ENCODE results near the gene DEDD2.

The DEDD2 gene

GRCh38 chr19:42254089-42254849 is 36.8 kb upstream of the DEDD2 start:
- H3K4me3 ChIP-seq (ENCODE audit: low read depth, low read length): peak overlapping the region; percentile 98
- TF ChIP-seq CTCF (IDR thresholded peaks at IDR 0.05; ENCODE audit: low read depth, low read length): no peak
- peak; percentile 68 for DNase-seq (ENCODE audit: low read depth, low spot score)
- in situ Hi-C loops (cut with HindIII; ENCODE audit: low sequenced_read_pairs): no loop called here

- peak overlapping the region; percentile 98 for H3K4me3 ChIP-seq (ENCODE audit: low read depth, low read length)
- peak; percentile 28 for DNase-seq (ENCODE audit: low read depth, low spot score)
- no peak for TF ChIP-seq CTCF (IDR thresholded peaks at IDR 0.05; ENCODE audit: low read depth, low read length)
- in situ Hi-C loops (cut with HindIII; ENCODE audit: low sequenced_read_pairs): no loop called here
Observed at GRCh38 chr19:42253245-42254088, 36.0 kb upstream of the DEDD2 start.

GRCh38 chr19:42252365-42253244 is 35.1 kb upstream of the DEDD2 start:
- peak; percentile 49 for DNase-seq (ENCODE audit: low read depth, low spot score)
- TF ChIP-seq CTCF (IDR thresholded peaks at IDR 0.05; ENCODE audit: low read depth, low read length): no peak
- H3K4me3 ChIP-seq (ENCODE audit: low read depth, low read length): peak overlapping the region; percentile 98
- in situ Hi-C loops (cut with HindIII; ENCODE audit: low sequenced_read_pairs): no loop called here

GRCh38 chr19:42251572-42252358 is 34.3 kb upstream of the DEDD2 start:
- no peak for DNase-seq (ENCODE audit: low read depth, low spot score)
- no peak for TF ChIP-seq CTCF (IDR thresholded peaks at IDR 0.05; ENCODE audit: low read depth, low read length)
- in situ Hi-C loops (cut with HindIII; ENCODE audit: low sequenced_read_pairs): no loop called here
- H3K4me3 ChIP-seq (ENCODE audit: low read depth, low read length): peak overlapping the region; percentile 98

- peak overlapping the region; percentile 10 for H3K4me3 ChIP-seq (ENCODE audit: low read depth, low read length)
- peak; percentile 61 for DNase-seq (ENCODE audit: low read depth, low spot score)
- in situ Hi-C loops (cut with HindIII; ENCODE audit: low sequenced_read_pairs): no loop called here
- no peak for TF ChIP-seq CTCF (IDR thresholded peaks at IDR 0.05; ENCODE audit: low read depth, low read length)
Observed at GRCh38 chr19:42250666-42251531, 33.4 kb upstream of the DEDD2 start.
